Activated CD4-positive, alpha-beta T cell treated with anti-CD3 and anti-CD28 coated beads for 36 hours (primary cell): Measurements from ENCODE around the gene SYP. TPM values are rescaled to one million over a fixed set of nuclear protein-coding genes. Genes with fewer than 3 reads are reported as not detected.

Experiments
- ATAC-seq: fragments of 200-7000 bp; cut with Tn5 transposase; one replicate; pipeline ENCODE4 v1.10.0; 2021; ENCODE audit warnings: mild to moderate bottlenecking, moderate library complexity
- CTCF ChIA-PET: fragments of 350-600 bp; sonication (Branson Sonifier 250); formaldehyde crosslinking; loops from one replicate; lab custom pipeline; 2021; ENCODE audit warnings: antibody characterized with exemption; lab: Charles Lee
- POLR2A ChIA-PET: fragments of 350-600 bp; sonication (Branson Sonifier 250); formaldehyde crosslinking; loops from one replicate; lab custom pipeline; 2021; ENCODE audit warnings: antibody characterized with exemption, inconsistent platforms; lab: Charles Lee
- DNase-seq: peaks from one replicate; pipeline ENCODE4 v3.0.0-alpha.2; 2020
- H3K27ac Mint-ChIP-seq: one replicate; pipeline ENCODE4 v1.8.0; 2021; ENCODE audit warnings: mixed read lengths
- H3K27me3 Mint-ChIP-seq: one replicate; pipeline ENCODE4 v1.8.0; 2021; ENCODE audit warnings: mixed read lengths
- H3K36me3 Mint-ChIP-seq: one replicate; pipeline ENCODE4 v1.8.0; 2021; ENCODE audit warnings: low read depth, mixed read lengths
- H3K4me1 Mint-ChIP-seq: one replicate; pipeline ENCODE4 v1.8.0; 2021; ENCODE audit warnings: mixed read lengths
- H3K4me3 Mint-ChIP-seq: one replicate; pipeline ENCODE4 v1.8.0; 2021; ENCODE audit warnings: mild to moderate bottlenecking, moderate library complexity, mixed read lengths
- H3K9me3 Mint-ChIP-seq: one replicate; pipeline ENCODE4 v1.8.0; 2021; ENCODE audit warnings: low read depth, mixed read lengths
- intact Hi-C, 2 experiments: fragments of 100-400 bp; cut with DNase I in 1 of 2; cut with micrococcal nuclease in 1 of 2; formaldehyde crosslinking; loops; one replicate each; pipeline versions ENCODE4 v1.14.2 to v1.15.1; 2022 to 2024; cut with DNase I, micrococcal nuclease
- total RNA-seq, 2 experiments: library from RNA; stranded (reverse); gene quantifications; one replicate each; pipeline ENCODE4 v1.2.3, GENCODE V29; 2021

Gene SYP
- total RNA-seq, 2 experiments from 2014 or later: 7.2 to 8.5 TPM

- no peaks in the 10 kb centered on the region for H3K27me3 Mint-ChIP-seq
- POLR2A ChIA-PET: no interaction called here
- no peaks in the 10 kb centered on the region for H3K9me3 Mint-ChIP-seq
- CTCF ChIA-PET: interaction anchor here (0.6 to 1.7 kb wide), 4 partner anchors 10 to 164 kb away, joined by 3 to 8 read pairs (median 4); partner anchors contain the start of gene GRIPAP1
- DNase-seq: peak; percentile 85
- no peaks in the 10 kb centered on the region for H3K36me3 Mint-ChIP-seq
- intact Hi-C loops: loop anchor here (1.0 to 10.0 kb wide), 4 partner anchors 44 to 470 kb away; partner anchors contain the start of genes GPKOW (in 1 of the 2), GRIPAP1 (in 1 of the 2) and SUV39H1 (in 1 of the 2)
- H3K4me3 Mint-ChIP-seq: peak overlapping the region; percentile 81
- H3K4me1 Mint-ChIP-seq: peaks cover 32% of the 10 kb centered on the region
- ATAC-seq: peak; percentile 65
- H3K27ac Mint-ChIP-seq: peak overlapping the region; percentile 92
Measured at GRCh38 chrX:49165901-49166881, 33.8 kb downstream of the SYP start.

GRCh38 chrX:49164589-49165360, 35.2 kb downstream of the SYP start:
- DNase-seq (no peak), ATAC-seq (no peak)
- CTCF ChIA-PET: interaction anchor here (0.6 to 2.0 kb wide), 2 partner anchors 28 to 470 kb away, joined by 3 to 7 read pairs; no protein-coding TSS in a partner anchor
- no peaks in the 10 kb centered on the region for H3K36me3 Mint-ChIP-seq
- no peaks in the 10 kb centered on the region for H3K9me3 Mint-ChIP-seq
- peaks cover 32% of the 10 kb centered on the region for H3K4me1 Mint-ChIP-seq
- H3K27me3 Mint-ChIP-seq: no peaks in the 10 kb centered on the region
- H3K4me3 Mint-ChIP-seq: peak overlapping the region; percentile 77
- intact Hi-C loops: loop anchor here (1.0 to 10.0 kb wide), 3 partner anchors 8 to 60 kb away; partner anchors contain the start of gene GPKOW (in 1 of the 2)
- H3K27ac Mint-ChIP-seq: peak overlapping the region; percentile 96
- POLR2A ChIA-PET: no interaction called here

DNA sequence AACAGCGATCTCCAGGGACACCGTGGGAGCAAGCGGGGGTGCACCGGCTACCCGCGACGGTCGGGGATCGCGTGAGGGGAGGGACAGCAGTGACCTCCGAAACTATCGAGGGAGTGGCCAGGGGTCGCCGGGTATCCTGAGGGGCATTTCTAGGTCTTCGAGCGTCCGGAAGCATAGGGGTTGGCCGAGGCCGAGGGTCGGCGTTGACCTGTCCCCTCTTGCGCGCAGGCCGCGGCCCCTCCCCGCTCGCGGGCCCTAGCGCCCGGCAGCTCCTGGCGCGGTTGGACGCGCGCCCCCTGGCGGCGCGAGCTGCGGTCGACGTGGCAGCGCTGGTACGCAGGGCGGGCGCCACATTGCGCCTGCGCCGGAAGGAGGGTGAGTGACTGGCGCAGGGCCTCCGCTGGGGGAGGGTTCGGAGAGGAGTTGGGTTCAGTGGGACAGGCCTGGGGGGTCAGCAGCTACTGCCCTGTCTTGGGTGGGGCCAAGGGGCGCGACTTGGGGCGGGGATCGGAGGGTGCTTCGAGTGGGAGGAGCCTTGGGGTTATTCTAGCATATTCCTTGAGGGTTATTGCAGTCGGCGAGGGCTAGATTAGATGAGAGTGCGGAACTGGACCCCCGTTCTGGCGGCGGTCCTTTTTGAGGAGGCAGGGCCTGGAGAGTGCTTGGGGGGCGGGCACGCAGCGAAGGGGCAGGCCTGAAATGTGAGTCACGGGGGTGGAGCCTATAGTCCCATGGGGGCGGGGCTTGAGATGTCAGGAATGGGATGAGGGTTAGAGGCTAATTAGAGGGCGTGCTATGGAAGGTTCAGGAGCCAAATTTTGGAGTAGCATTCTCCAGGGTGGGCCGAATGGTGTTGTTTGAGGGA, 36.2 kb downstream of the SYP start:
- Mint-ChIP-seq H3K36me3 (no peaks in the 10 kb centered on the region), H3K27ac (peak overlapping the region; percentile 96), H3K27me3 (no peaks in the 10 kb centered on the region), H3K4me1 (peaks cover 27% of the 10 kb centered on the region), H3K4me3 (peak overlapping the region; percentile 77), H3K9me3 (no peaks in the 10 kb centered on the region)
- peak; percentile 88 for DNase-seq
- ChIA-PET CTCF (interaction anchor here (2.0 kb wide), 1 partner anchor 29 kb away, joined by 7 read pairs; no protein-coding TSS in a partner anchor), POLR2A (no interaction called here)
- ATAC-seq: peak; percentile 60
- intact Hi-C loops: loop anchor here (1.0 to 10.0 kb wide), 4 partner anchors 7 to 62 kb away; partner anchors contain the start of gene GPKOW (in 1 of the 2)

- CTCF ChIA-PET: interaction anchor here (0.6 kb wide), 1 partner anchor 24 kb away, joined by 3 read pairs; no protein-coding TSS in a partner anchor
- intact Hi-C loops: loop anchor here (1.0 to 10.0 kb wide), 3 partner anchors 39 to 61 kb away; partner anchors contain the start of gene GPKOW (in 1 of the 2)
Measured at GRCh38 chrX:49162620-49163019, 37.4 kb downstream of the SYP start, which contains the start of gene MAGIX. Gene MAGIX, plus strand, starts transcription at chrX:49162758. Its CDS starts 132 bp downstream, at chrX:49162890.

DNA sequence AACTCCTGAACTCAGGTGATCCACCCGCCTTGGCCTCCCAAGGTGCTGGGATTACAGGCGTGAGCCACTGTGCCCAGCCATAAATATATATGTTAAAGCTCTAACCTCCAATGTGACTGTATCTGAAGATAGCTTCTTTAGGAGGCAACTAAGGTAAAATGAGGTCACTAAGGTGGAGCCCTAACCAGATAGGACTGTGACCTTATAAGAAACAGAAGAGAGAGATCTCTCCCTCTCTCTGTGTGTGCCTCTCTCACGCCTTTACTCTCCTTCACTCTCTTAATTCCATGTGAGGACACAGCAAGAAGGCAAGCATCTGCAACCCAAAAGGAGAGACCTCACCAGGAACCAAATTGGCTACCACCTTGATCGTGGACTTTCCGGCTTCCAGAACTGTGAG, 38.4 kb downstream of the SYP start:
- DNase-seq: no peak
- no peak overlapping the region for H3K4me3 Mint-ChIP-seq
- no peak overlapping the region for H3K27ac Mint-ChIP-seq
- intact Hi-C loops: loop anchor here in 1 of 2 experiments (10.0 kb wide), 1 partner anchor 57 kb away; no protein-coding TSS in a partner anchor
- ChIA-PET CTCF (no interaction called here), POLR2A (no interaction called here)
- H3K9me3 Mint-ChIP-seq: no peaks in the 10 kb centered on the region
- no peaks in the 10 kb centered on the region for H3K36me3 Mint-ChIP-seq
- H3K4me1 Mint-ChIP-seq: peaks cover 17% of the 10 kb centered on the region
- no peaks in the 10 kb centered on the region for H3K27me3 Mint-ChIP-seq
- ATAC-seq: no peak

More at GRCh38 chrX:49162620-49163019, 37.4 kb downstream of the SYP start, which contains the start of gene MAGIX:
- no peaks in the 10 kb centered on the region for H3K9me3 Mint-ChIP-seq
- peak within 1 kb of the TSS; percentile 77 for H3K4me3 Mint-ChIP-seq
- peaks cover 21% of the 10 kb centered on the region for H3K4me1 Mint-ChIP-seq
- ATAC-seq (no peak), DNase-seq (no peak)
- H3K27me3 Mint-ChIP-seq: no peaks in the 10 kb centered on the region
- peak within 1 kb of the TSS; percentile 55 for H3K27ac Mint-ChIP-seq
- POLR2A ChIA-PET: no interaction called here
- no peaks in the 10 kb centered on the region for H3K36me3 Mint-ChIP-seq

GRCh38 chrX:49160908-49161307, 39.1 kb downstream of the SYP start:
- Mint-ChIP-seq H3K27me3 (no peaks in the 10 kb centered on the region), H3K4me1 (peaks cover 17% of the 10 kb centered on the region), H3K27ac (no peak overlapping the region), H3K4me3 (no peak overlapping the region), H3K36me3 (no peaks in the 10 kb centered on the region), H3K9me3 (no peaks in the 10 kb centered on the region)
- ATAC-seq: no peak
- intact Hi-C loops: loop anchor here in 1 of 2 experiments (10.0 kb wide), 1 partner anchor 56 kb away; no protein-coding TSS in a partner anchor
- CTCF ChIA-PET: no interaction called here
- POLR2A ChIA-PET: no interaction called here
- no peak for DNase-seq

DNA sequence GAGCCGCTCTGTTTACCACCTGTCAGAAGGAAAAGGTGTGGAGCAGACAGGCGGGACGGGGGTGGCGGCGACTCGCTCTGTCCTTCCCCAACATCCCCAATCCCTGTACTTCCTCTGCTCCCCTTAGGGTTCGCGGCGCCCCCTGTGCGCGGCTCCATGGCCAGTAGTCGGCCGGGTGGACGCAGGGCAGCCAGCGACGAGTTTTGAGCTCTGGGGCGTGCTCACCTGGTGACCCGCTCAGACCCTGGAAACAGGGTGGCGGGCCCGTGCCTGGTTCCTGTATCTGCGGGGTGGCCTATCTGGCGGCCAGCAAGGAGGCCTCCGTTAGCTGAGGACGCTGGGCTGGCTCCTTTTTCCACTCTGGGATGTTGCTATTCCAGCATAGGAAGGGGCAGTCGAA, 42.8 kb downstream of the SYP start:
- Mint-ChIP-seq H3K27ac (no peak overlapping the region), H3K27me3 (no peaks in the 10 kb centered on the region), H3K4me3 (no peak overlapping the region), H3K9me3 (no peaks in the 10 kb centered on the region), H3K4me1 (peaks cover 11% of the 10 kb centered on the region), H3K36me3 (peaks cover 2% of the 10 kb centered on the region)
- no peak for ATAC-seq
- no peak for DNase-seq
- ChIA-PET CTCF (no interaction called here), POLR2A (no interaction called here)
- intact Hi-C loops: loop anchor here in 1 of 2 experiments (2.0 kb wide), 1 partner anchor 34 kb away; no protein-coding TSS in a partner anchor

- Mint-ChIP-seq H3K4me3 (peak overlapping the region; percentile 87), H3K36me3 (peaks cover 2% of the 10 kb centered on the region), H3K27ac (peak overlapping the region; percentile 96), H3K9me3 (no peaks in the 10 kb centered on the region), H3K4me1 (peaks cover 11% of the 10 kb centered on the region), H3K27me3 (no peaks in the 10 kb centered on the region)
- ChIA-PET CTCF (interaction anchor here (0.5 to 1.1 kb wide), 5 partner anchors 10 to 219 kb away, joined by 3 to 4 read pairs (median 3); no protein-coding TSS in a partner anchor), POLR2A (interaction anchor here (0.6 kb wide), 1 partner anchor 258 kb away, joined by 3 read pairs; the partner anchor contains the start of gene PQBP1)
- peak; percentile 90 for DNase-seq
- intact Hi-C loops: loop anchor here in 1 of 2 experiments (1.0 to 2.0 kb wide), 5 partner anchors 8 to 154 kb away; partner anchors contain the start of genes GPKOW, GRIPAP1 and PLP2
- ATAC-seq: peak; percentile 88
Measured at GRCh38 chrX:49155900-49156837, 43.8 kb downstream of the SYP start.

DNA sequence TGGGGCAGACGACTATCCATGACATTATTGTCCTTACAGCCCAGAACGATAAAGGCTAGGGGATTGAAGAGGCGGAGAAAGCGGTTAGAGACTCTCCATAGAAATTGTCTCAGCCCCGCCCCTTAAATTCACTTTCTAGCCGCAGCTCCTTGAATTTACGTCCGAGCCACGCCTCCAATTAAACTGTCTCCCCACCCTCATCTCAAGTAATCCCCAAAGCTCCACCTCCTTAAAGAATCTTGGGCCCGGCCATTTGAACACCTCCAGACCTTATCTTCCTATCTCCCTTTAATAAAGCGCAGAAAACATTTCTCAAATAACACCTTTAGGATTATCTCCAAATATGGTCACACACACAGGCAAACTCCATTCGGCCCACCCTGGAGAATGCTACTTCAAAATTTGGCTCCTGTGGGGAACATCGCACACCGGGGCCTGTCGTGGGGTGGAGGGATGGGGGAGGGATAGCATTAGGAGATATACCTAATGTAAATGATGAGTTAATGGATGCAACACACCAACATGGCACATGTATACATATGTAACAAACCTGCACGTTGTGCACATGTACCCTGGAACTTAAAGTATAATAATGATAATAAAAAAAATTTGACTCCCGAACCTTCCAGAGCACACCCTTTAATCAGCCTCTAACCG, 44.6 kb downstream of the SYP start:
- ATAC-seq (peak; percentile 58), DNase-seq (peak; percentile 63)
- Mint-ChIP-seq H3K4me3 (peak overlapping the region; percentile 87), H3K4me1 (peaks cover 11% of the 10 kb centered on the region), H3K27me3 (no peaks in the 10 kb centered on the region), H3K36me3 (peaks cover 2% of the 10 kb centered on the region), H3K27ac (peak overlapping the region; percentile 96), H3K9me3 (no peaks in the 10 kb centered on the region)
- ChIA-PET POLR2A (interaction anchor here (0.6 to 1.2 kb wide), 2 partner anchors 36 to 257 kb away, joined by 3 read pairs; partner anchors contain the start of gene PQBP1), CTCF (interaction anchor here (0.5 to 1.5 kb wide), 9 partner anchors 11 to 219 kb away, joined by 3 to 4 read pairs (median 3); no protein-coding TSS in a partner anchor)
- intact Hi-C loops: no loop called here
